Measurements from ENCODE around the gene SPATA24. TPM values are rescaled to one million over a fixed set of nuclear protein-coding genes. Genes with fewer than 3 reads are reported as not detected.

SPATA24 gene
- polyA plus RNA-seq, 3 donors, result 1.6 to 3.5 (median 3.2) TPM

GRCh38 chr5:139451176-139451575 is 47.3 kb upstream of the SPATA24 start:
- Mint-ChIP-seq H3K4me1 (peaks cover 5% of the 10 kb centered on the region), H3K27me3 (ENCODE audit: low read depth in 3 of 3) (peaks cover 0 to 5% (median 1%) of the 10 kb centered on the region in 3 donors), H3K9me3 (no peaks in the 10 kb centered on the region), H3K27ac (no peak overlapping the region), H3K36me3 (no peaks in the 10 kb centered on the region), H3K4me3 (no peak overlapping the region)
- intact Hi-C loops (cut with micrococcal nuclease), result no loop called here
- H4K20me1 ChIP-seq (ENCODE audit: insufficient read depth, low read length), result no peaks in the 10 kb centered on the region
- no peak overlapping the region for H2AFZ ChIP-seq (ENCODE audit: insufficient read depth, low read depth, low read length, poor library complexity, severe bottlenecking)
- no peaks in the 10 kb centered on the region for H3K79me2 ChIP-seq (ENCODE audit: insufficient read depth, low read length)
- no peak overlapping the region for H3K4me2 ChIP-seq (replicated peaks; ENCODE audit: extremely low read depth, low read length, poor library complexity, severe bottlenecking)
- H3K4me3 ChIP-seq (replicated peaks in 1 of 3; ENCODE audit: low read depth in 2 of 3, low read length in 3 of 3), result no peak overlapping the region
- no peaks in the 10 kb centered on the region for H3K4me1 ChIP-seq (ENCODE audit: control insufficient read depth in 1 of 2, insufficient read depth in 2 of 2, low read length in 2 of 2)
- WGBS (ENCODE audit: insufficient coverage), result 93% methylated on average over 2 of the region's 2 CpGs
- no peak for DNase-seq
- no peaks in the 10 kb centered on the region for H3K36me3 ChIP-seq (replicated peaks in 1 of 2; ENCODE audit: control insufficient read depth in 1 of 2, insufficient read depth in 2 of 2, low read length in 2 of 2)
- TF ChIP-seq CTCF (IDR thresholded peaks at IDR 0.05), result no peak
- no peaks in the 10 kb centered on the region for H3K27me3 ChIP-seq (ENCODE audit: control insufficient read depth in 2 of 2, insufficient read depth in 2 of 2, low read length in 2 of 2)
- H3K9ac ChIP-seq (ENCODE audit: insufficient read depth, low read length, poor library complexity, severe bottlenecking), result no peak overlapping the region
- no peak overlapping the region for H3K27ac ChIP-seq (ENCODE audit: low read depth in 1 of 2, low read length in 2 of 2)
- H3K9me3 ChIP-seq (replicated peaks in 1 of 2; ENCODE audit: control insufficient read depth in 1 of 2, insufficient read depth in 1 of 2, low read length in 2 of 2), result no peaks in the 10 kb centered on the region

GRCh38 chr5:139446956-139447779 is 43.3 kb upstream of the SPATA24 start:
- Histone ChIP-seq H3K4me1 (ENCODE audit: control insufficient read depth in 1 of 2, insufficient read depth in 2 of 2, low read length in 2 of 2) (no peaks in the 10 kb centered on the region), H3K9me3 (replicated peaks in 1 of 2; ENCODE audit: control insufficient read depth in 1 of 2, insufficient read depth in 1 of 2, low read length in 2 of 2) (no peaks in the 10 kb centered on the region), H2AFZ (ENCODE audit: insufficient read depth, low read depth, low read length, poor library complexity, severe bottlenecking) (no peak overlapping the region), H3K36me3 (replicated peaks in 1 of 2; ENCODE audit: control insufficient read depth in 1 of 2, insufficient read depth in 2 of 2, low read length in 2 of 2) (no peaks in the 10 kb centered on the region), H4K20me1 (ENCODE audit: insufficient read depth, low read length) (no peaks in the 10 kb centered on the region), H3K4me3 (replicated peaks in 1 of 3; ENCODE audit: low read depth in 2 of 3, low read length in 3 of 3) (no peak overlapping the region), H3K79me2 (ENCODE audit: insufficient read depth, low read length) (no peaks in the 10 kb centered on the region), H3K4me2 (replicated peaks; ENCODE audit: extremely low read depth, low read length, poor library complexity, severe bottlenecking) (no peak overlapping the region), H3K27me3 (ENCODE audit: control insufficient read depth in 2 of 2, insufficient read depth in 2 of 2, low read length in 2 of 2) (no peaks in the 10 kb centered on the region), H3K9ac (ENCODE audit: insufficient read depth, low read length, poor library complexity, severe bottlenecking) (no peak overlapping the region), H3K27ac (ENCODE audit: low read depth in 1 of 2, low read length in 2 of 2) (no peak overlapping the region)
- TF ChIP-seq CTCF (IDR thresholded peaks at IDR 0.05), result no peak
- Mint-ChIP-seq H3K36me3 (no peaks in the 10 kb centered on the region), H3K27me3 (ENCODE audit: low read depth in 3 of 3) (peaks cover 1 to 5% (median 2%) of the 10 kb centered on the region in 3 donors), H3K27ac (no peak overlapping the region), H3K9me3 (no peaks in the 10 kb centered on the region), H3K4me3 (no peak overlapping the region), H3K4me1 (peaks cover 14% of the 10 kb centered on the region)
- intact Hi-C loops (cut with micrococcal nuclease), result no loop called here
- DNase-seq, result no peak
- 100% methylated on average over 1 of the region's 5 CpGs for WGBS (ENCODE audit: insufficient coverage)

All from CD14-positive monocyte (primary cell).